H1 (cell line): ENCODE measurements around the gene ITPR1. TPM values are rescaled to one million over a fixed set of nuclear protein-coding genes. Genes with fewer than 3 reads are reported as not detected.

Experiments
- BRCA1 ChIP-seq: IDR thresholded peaks from 2 replicates; pipeline ENCODE4 v1.6.1; 2012; ENCODE audit warnings: low read depth, low read length, improper control_type of control experiment
- CBX5 ChIP-seq: fragments of 300-800, 300-1000 bp; sonication (generic); IDR thresholded peaks from 2 replicates; pipeline ENCODE4 v1.7.1; 2016; ENCODE audit warnings: antibody characterized with exemption, low read length, low read depth
- EZH2 ChIP-seq: fragments of 200-600 bp; sonication (generic); IDR thresholded peaks from 2 replicates; pipeline ENCODE4 v1.7.1; 2012; ENCODE audit warnings: low read depth, mild to moderate bottlenecking, moderate library complexity, low read length, inconsistent platforms; ENCODE audit not compliant: severe bottlenecking
- JUN ChIP-seq: IDR thresholded peaks from 2 replicates; pipeline ENCODE4 v1.6.1; 2011; ENCODE audit warnings: low read depth, mild to moderate bottlenecking, improper control_type of control experiment, low read length
- SRF ChIP-seq: IDR thresholded peaks from 2 replicates; pipeline ENCODE4 v1.6.1; 2011; ENCODE audit warnings: mild to moderate bottlenecking, low read depth, low read length, moderate library complexity
- polyA plus RNA-seq, 7 experiments: library from polyadenylated mRNA; depleted of rRNA in 3 of 7; stranded (reverse) in 5 of 7; unstranded in 2 of 7; fragments of >200 nt in 5 of 7; fragments of 200-250 nt in 2 of 7; gene quantifications; 1 replicate in 5 of 7; 2 replicates in 1 of 7; 4 replicates in 1 of 7; pipeline versions ENCODE4 v1.2.1 to v1.2.3, GENCODE V29; 2011 to 2013; ENCODE audit warnings: missing spikeins in 2 of 7, mixed read lengths in 2 of 7
- total RNA-seq: library from RNA; stranded (reverse); fragmentation: NEBNext Ultra II Directional; extraction: Animal tissue kit (Norgen Biotek cat#: 25700); gene quantifications from 2 replicates; pipeline ENCODE4 v1.2.1, GENCODE V29; 2021

Gene ITPR1
- total and polyA plus RNA-seq, 2 of the 8 experiments (the other 6 are each of a cell fraction or from before 2014, with no cell fraction given): 2.5 to 16.3 TPM

DNA sequence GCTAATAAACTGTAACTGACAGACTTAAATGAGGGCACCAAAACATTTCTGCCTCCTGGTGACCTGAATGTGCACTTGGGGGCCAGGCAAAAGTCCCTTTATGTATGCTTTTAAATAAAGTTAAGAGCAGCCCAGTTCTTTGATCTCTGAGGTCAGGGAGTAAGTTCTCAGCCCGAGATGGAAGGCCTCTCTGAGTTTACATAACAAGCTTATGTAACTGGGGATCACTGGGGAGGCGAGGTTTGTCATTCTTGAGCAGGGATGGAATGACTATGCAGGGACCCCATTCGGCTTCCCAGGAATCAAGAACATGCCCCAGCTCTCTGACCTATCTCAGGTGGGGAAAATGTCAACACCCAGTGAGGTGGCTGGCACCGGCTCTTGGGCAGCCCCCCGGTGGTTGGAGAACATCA lies 287.4 kb downstream of the ITPR1 start (continued):
- TF ChIP-seq EZH2 (no peak), BRCA1 (no peak), SRF (no peak), JUN (no peak), CBX5 (no peak)
- TF ChIP-seq, all 59 proteins: peak for 0
